Left colon (tissue), 2 donors: ENCODE data around the gene AJAP1. TPM values are rescaled to one million over a fixed set of nuclear protein-coding genes. Genes with fewer than 3 reads are reported as not detected.
"Not testable (repeated sequence)": the region's sequence is repeated elsewhere in the genome, so short reads cannot be mapped to it uniquely, and the experiment has no call there.

Source experiments
- ATAC-seq: fragments of 200-7000 bp; cut with Tn5 transposase; one replicate; pipeline ENCODE4 v1.9.1; 2020; ENCODE audit warnings: mild to moderate bottlenecking, moderate library complexity
- DNase-seq, 2 donors: peaks; one replicate each; pipeline ENCODE4 v3.0.0-alpha.2; 2020
- intact Hi-C, 2 donors: fragments of 100-400 bp; cut with DNase I in 1 of 2; cut with micrococcal nuclease in 1 of 2; formaldehyde crosslinking; loops; one replicate each; pipeline versions ENCODE4 v1.11.2 to v1.14.0; 2022; cut with DNase I, micrococcal nuclease
- long read RNA-seq: library from polyadenylated mRNA; unstranded; transcript quantifications from one replicate; pipeline ENCODE4 v2.0.0, GENCODE V29; 2021
- total RNA-seq, 2 donors: library from RNA; stranded (reverse); fragmentation: NEBNext Ultra II Directional; extraction: Animal tissue kit (Norgen Biotek cat#: 25700); gene quantifications; one replicate each; pipeline ENCODE4 v1.2.1, GENCODE V29; 2021
- donor health status: DM: no; HTN: no; CAD: no.
- donor health status: DM: yes; HTN: yes; CAD: no.

AJAP1 gene, protein sequence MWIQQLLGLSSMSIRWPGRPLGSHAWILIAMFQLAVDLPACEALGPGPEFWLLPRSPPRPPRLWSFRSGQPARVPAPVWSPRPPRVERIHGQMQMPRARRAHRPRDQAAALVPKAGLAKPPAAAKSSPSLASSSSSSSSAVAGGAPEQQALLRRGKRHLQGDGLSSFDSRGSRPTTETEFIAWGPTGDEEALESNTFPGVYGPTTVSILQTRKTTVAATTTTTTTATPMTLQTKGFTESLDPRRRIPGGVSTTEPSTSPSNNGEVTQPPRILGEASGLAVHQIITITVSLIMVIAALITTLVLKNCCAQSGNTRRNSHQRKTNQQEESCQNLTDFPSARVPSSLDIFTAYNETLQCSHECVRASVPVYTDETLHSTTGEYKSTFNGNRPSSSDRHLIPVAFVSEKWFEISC
- total RNA-seq: under 1 TPM; 0.08 to 0.49 TPM
- long read RNA-seq, full-length matches to known transcripts: 1 of 1 reads
- long read RNA-seq, partial matches to known transcripts: 0 of 1 reads
- long read RNA-seq, other reads (novel, unspliced or antisense): 0 of 1 reads

DNA sequence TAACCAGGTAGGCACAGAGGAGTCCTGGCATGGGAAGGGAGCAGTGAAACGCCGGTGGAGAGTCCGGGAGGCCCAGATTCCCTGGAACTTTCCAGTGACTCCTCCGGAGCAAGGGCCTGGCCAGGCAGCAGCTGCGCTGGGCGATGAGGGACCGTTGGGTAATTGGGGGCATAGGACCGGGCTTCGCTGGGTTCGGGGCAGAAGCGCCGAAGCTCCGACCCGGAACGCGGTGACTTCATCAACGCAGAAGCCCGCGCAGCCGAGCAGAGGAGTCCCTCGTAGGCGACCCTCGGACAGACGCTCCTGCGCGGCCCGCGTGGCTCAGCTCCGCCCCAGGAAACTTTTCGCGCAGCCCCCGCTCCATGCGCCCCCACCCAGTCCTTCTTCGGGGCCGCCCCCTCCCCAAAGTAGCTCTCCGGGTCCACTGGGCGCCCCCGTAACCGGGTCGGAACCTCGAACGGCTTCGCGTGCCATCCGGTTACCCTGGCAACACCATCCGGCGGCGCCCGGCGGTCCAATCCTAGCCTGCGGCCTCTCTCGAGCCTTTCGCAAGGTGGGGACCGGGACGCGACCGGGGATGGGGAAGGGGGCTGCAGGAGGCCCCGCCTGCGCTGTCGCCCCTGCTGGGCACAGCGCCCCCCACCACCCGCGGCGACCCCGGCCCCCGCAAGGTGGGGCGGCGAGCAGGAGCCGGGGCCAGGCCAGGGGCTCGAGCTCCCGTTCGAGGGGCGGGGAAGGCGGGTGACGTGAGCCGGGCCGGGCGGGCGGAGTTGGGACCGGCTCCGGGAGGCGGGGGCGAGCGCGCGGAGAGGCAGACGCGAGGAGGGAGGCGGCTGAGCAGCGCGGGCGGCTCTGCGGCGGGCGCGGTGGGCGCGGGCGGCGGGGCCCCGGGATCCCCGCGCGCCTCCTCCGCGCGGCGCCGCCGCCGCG is at the start of gene AJAP1:
TSS of gene AJAP1 (plus strand) at position 814 of the 930 bp plus-strand sequence. CDS start 817 bp downstream, outside the sequence.
- intact Hi-C loops: no loop called here
- no peak for ATAC-seq
- no peak for DNase-seq

DNA sequence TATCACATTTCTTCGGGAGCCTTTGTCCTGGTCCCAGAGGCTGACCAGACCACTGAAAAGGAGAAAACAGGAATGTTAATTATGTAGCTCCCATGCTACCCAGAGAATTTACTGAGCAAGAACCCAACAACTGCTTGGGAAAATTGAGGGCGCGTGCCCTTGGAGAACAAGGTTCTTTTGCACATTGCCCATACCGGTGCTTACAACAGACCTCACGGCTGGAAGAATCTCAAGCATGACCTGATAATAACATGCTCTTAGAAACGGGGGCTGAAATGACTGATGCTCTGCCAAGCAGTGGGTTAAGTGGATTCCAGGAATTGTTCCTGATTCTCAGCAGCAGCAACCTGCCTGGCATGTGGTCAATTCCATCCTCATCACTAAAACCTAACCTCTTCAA is 49.3 kb upstream of the AJAP1 start:
- DNase-seq (no peak), ATAC-seq (no peak)
- intact Hi-C loops: no loop called here

DNA sequence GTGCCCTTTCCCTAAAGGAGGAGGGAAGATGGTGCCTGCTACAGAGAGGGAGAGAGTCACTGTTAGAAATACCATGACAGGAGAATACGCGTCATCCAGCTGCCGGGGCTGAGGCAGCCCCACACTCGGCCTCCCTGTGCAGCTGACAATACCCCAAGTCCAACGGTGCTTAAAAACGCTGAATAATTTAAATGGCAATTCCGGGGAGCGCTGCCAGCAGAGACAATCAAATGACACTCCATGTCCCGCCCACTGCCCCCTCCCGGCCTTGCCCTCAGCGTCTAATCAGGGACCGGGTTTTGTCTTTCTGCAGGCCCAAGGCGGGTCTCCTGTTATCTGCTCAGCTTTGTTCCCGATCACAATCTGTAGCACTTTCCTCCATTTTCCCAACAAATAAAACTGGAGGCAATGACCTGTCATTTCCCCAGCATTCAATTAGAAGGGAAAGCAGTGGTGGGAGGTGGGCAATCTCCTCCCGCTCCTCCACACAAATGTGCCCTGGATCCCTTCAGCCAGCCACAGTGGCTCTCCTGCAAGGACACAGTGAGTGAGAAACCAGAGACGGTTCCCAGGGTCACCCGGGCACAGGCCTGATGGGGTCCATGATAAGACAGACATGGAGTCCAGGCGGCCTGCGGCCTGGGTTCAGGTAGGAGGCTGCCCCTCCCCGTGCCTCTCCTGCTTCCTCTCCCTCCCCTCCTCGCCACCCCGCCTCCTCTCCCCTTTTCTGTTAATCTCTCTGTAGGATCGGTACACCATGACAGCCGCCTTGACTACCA is 42.7 kb upstream of the AJAP1 start:
- intact Hi-C loops: no loop called here
- DNase-seq: no peak
- ATAC-seq: no peak

DNA sequence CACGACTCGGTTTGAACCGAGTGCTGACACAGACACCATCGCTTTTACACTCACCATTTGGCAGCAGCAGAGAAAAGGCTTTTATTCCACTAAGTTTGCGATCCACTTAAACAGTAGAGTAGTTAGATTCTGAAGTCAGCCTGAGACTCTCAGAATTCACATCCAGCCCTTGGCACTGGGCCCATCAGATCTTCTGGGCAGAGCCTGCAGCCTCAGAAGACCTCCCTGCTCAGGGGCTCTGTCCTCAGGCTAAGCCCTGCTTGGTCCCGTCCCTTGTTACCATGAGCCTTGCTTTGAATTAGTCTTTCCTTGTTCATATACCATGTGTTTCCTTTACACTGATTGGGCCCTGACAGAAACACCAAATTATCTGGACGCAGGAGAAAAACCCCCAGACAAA is 41.4 kb upstream of the AJAP1 start:
- ATAC-seq (no peak), DNase-seq (no peak)

DNA sequence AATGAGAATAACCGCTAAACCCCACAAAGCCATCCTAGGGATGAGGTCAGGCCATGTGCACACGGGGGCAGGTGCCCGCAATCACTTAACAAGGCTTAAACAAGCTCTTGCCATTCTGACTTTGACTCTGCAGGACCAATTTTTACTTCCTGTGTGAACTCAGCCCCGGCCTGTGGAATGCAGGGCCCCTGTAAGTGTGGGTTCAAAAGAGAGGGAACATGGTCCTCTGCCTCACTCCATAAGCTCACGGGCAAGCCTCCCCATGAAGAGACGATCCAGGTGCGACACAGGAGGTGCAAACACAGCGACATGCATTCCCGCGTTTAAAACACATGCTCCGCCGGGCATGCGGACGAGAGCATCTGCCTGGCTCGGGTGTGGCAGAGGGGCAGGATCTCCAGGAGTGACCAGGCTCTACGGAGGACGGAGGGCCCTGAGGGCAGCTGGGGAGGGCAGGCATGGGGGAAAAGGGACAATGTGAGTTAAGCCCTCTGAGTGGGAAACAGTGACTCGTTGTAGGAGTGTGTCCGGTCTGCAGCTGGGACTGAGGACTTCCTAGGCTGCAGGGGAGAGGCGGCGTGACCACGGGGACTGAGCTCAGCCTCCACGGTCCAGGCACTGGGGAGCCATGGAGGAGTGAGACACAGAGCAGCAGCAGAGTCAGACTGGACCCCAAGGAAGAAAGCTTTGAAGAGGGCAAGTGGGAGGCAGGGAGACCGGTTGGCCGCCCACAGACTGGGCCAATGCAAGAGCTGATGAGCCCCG is 40.6 kb upstream of the AJAP1 start:
- ATAC-seq: no peak
- DNase-seq: no peak
- intact Hi-C loops: no loop called here

More for the DNA sequence above, 41.4 kb upstream of the AJAP1 start:
- intact Hi-C loops: no loop called here

DNA sequence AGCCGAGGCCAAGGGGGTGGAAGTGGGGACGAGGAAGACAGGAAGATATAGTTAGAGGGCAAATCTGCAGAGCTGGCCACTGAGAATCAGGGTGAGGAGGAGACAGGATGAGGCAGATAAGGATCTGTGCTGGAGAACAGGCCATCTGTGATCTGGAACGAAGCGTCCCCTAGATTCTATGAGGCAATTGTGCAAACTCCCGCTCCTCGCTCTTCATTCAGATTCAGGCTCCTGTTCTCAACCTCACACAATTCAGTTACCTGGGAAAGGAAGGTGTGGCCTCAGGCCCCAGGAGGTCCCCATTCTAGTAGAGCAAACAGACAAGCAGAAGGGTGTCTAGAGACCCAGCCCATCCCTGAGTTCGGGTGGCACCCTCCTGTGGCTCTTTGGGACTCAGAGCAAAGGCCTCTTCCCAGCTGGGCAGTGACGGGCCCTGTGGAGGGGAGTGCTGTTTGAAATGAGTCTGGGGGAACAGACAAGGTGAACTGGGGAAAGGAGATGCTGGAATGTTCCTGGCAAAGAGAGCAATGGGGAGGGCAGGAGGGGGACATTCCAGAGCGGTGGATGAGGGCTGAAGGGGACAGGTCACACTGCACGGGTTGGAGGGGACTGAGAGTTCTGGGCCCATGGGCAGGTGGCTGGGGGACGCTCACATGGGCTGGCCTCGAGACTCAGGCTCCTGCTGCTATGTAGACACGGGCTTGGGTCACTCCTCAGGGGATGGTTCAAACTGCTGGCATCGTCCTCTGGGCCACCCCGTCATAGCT is 39.9 kb upstream of the AJAP1 start:
- no peak for DNase-seq
- ATAC-seq: no peak
- intact Hi-C loops: no loop called here

DNA sequence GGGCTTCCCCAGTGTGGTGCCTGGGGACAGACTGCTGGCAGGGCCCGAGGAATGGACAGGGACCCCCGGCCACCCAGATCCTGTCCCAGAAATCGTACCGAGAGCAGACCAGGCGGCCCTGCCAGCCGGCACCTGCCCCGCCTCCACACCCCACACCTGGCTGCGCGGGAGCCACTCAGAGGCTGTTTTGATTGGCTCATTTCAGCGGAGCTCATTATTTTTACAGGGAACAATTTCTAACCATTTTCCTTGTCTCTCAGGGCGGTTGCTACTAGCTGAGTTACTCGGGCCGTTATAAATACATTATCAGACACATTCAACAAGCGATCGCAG is 39.3 kb upstream of the AJAP1 start:
- DNase-seq (no peak), ATAC-seq (no peak)
- intact Hi-C loops: no loop called here

DNA sequence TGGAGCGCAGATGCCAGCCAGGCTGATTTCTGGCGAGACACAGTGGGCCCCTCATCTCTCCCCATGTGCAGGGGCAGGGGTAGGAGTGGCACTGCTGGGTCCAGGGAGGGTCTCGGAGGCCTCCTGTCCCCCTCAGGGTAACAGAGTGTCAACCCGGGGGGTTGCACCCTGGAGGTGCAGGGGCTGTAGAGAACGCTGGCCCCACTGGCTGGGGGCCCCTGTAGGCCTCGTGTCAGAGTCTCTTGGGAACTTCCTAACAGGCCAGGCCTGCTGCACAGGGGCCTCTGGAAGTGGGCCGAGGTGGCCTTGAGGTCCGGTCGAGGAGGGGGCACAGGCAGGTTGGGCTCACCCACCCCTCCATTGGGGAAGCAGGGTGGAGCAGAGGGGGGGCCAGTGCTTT is 38.9 kb upstream of the AJAP1 start:
- DNase-seq (no peak), ATAC-seq (no peak)
- intact Hi-C loops: no loop called here

DNA sequence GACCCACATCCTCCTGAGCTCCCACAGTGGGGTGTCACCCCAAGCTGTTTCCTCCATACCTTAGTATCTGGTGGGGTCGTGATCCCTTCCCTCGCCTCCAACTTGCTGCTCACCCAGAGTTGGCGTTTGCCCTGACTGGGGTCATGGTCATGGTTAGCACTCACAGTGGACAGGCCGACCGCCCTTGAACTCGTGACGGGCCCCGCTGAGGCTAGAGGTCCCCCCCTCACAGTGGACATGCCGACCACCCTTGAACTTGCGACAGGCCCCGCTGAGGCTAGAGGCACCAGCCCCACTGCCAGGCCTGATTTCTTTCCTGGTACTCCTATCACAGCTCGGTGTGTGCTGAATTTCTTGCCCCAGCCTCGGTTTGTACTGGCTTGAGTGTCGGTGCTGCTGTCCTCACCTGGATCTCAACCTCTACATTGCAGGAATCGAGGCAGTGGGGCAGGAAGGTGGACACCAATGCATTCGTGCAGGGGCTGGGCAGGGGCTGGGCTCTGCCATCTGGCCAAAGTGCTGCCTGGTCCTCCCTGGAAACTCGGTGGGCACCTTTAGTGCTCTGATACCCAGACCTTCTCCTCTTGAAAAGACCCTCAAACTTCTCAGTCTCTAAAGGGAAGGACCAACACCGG is 37.5 kb upstream of the AJAP1 start:
- no peak for ATAC-seq
- intact Hi-C loops: no loop called here

DNA sequence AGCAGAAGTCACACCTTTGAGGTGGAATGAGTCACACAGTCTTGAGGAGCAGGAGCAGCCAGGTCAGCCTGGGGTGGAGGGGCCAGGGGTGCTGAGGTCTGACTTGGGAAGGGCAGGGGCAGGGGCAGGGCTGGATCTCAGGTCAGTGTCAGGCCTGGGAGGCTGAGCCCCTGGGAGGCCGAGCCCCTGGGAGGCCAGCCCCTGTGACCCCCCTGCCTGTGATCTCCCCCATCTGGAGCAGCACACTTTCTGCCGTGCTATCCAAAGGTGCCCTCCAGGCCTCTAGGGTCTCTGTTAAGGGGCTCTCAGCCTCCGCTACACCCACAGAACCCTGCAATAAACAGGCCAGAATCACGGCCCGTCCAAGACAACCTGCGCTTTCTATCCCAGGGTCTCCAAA is 36.9 kb upstream of the AJAP1 start:
- ATAC-seq (no peak), DNase-seq (no peak)
- intact Hi-C loops: no loop called here

More for the DNA sequence above, 37.5 kb upstream of the AJAP1 start:
- DNase-seq: no peak

DNA sequence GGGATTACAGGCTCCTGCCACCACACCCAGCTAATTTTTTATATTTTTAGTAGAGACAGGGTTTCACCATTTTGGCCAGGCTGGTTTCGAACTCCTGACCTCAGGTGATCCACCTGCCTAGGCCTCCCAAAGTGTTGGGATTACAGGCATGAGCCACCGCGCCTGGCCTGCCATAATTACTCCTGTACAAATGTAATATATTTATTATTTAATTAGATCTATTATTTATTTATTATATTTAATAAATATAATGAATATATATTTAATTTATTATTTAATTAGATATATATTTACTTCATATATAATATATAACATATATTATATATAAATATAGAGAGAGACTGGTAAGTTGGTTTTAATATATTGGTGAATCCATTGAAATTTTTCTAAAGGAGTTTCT is 35.6 kb upstream of the AJAP1 start:
- DNase-seq, intact Hi-C loops, ATAC-seq: not testable (repeated sequence)

DNA sequence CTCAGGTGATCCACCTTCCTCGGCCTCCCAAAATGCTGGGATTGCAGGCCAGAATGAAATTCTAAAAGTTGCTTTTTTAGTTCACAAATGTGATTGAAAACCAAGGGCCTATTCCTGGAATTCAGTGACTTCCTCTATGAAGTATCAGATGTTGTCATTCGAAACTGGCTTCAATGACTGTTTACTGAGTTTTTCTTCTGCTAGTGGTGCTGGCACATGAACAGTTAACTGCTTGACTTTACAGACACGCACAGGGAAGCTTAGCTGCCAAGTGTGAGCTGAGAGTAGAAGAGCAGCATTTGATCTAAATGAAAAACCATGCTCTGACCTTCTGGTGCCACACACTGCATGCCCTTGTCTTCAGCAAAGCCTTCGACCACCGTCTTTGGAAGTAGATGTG is 32.8 kb upstream of the AJAP1 start:
- no peak for ATAC-seq
- no peak for DNase-seq
- intact Hi-C loops: no loop called here

DNA sequence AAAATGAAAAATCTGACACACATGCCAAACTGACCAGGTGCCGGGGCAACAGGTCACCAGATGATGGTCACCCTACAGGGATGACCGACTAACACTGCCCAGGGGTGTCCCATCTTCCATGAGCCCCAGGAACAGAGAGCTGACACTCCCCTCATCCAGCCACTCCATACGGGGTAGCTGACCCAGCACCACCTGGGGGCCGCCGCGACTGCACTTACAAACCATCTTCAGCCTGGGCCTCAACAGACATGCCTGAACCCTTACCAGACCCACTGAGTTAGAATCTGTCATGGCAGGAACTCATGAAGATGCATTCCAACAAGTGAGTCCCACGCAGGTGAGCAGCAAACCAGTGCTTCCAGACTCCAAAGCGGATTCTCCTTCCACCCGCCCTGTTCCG is 31.6 kb upstream of the AJAP1 start:
- ATAC-seq (no peak), DNase-seq (no peak)
- intact Hi-C loops: no loop called here

DNA sequence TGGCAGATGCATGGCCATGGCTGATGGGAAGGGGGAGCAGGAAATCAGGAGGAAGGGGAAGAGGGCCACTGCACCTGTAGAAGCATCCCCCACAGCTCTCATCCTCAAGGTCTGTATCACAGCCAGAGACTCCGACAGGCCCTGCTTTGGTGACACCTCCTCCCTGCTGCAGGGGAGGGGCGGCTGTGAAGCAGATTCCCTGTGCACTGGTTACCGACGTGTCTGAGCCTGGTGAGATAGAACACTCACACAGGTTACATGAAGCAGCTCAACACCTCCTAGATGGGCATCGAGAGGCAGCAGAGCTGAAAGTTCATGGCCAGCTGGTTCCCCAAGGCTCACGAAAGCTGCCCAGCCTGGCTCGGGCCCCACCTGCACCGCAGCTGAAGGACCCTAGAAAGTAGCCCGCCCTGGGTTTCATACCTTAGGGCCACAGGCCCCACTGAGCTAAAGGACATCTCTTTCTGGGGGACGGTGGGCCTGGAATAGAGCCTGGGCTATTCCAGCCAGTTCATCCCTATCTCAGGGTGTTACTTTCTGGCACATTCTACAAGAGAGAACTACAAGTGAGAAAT is 30.2 kb upstream of the AJAP1 start:
- no peak for DNase-seq
- no peak for ATAC-seq
- intact Hi-C loops: no loop called here

DNA sequence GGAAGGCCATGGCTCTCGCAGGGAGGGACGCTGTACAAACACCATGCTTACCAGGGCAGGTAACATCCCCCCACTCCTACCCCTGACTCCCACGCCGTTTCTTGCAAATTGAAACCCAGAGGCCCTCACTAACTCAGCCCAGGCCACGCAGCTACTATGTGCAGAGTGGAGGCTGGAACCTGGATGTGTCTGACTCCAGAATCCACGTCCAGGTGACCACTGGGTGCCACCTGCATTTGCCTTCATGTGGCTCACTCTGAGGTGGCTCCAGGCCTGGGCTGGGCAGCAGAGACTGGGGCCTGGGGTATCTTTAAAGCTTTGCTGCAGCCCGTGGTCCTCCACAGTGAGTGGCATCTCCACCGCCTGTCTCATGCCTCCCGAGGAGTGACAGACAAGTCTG is 29.6 kb upstream of the AJAP1 start:
- ATAC-seq: no peak
- intact Hi-C loops: no loop called here
- no peak for DNase-seq

DNA sequence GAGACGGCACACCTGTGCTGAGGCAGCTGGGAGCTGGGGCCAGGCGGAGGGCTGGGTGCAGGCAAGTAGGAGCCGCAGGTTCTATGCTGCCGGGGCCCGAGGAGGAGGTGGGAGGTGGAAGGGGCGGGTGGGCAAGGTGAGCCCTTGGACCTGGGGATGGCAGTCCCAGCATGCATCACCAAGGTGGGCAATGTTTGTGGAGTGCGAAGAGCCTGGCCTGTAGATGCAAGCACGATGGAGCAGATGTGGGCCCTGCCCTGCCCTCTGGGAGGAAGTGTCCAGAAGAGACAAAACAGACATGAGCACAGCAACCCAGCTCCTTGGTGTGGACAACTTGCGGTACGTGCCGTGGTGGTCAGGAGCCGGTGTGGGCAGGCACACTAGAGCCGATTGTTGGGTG is 28.3 kb upstream of the AJAP1 start:
- DNase-seq: no peak

More for the DNA sequence above, 28.3 kb upstream of the AJAP1 start:
- ATAC-seq: no peak
- intact Hi-C loops: no loop called here
